Measurements from ENCODE around the gene MACIR. TPM values are rescaled to one million over a fixed set of nuclear protein-coding genes. Genes with fewer than 3 reads are reported as not detected.
A peak's percentile ranks its signal among the peaks of the same experiment; 100 is the strongest.

MACIR gene
- total and polyA plus RNA-seq, 8 donors, result 7.0 to 13.6 (median 12.1) TPM

DNA sequence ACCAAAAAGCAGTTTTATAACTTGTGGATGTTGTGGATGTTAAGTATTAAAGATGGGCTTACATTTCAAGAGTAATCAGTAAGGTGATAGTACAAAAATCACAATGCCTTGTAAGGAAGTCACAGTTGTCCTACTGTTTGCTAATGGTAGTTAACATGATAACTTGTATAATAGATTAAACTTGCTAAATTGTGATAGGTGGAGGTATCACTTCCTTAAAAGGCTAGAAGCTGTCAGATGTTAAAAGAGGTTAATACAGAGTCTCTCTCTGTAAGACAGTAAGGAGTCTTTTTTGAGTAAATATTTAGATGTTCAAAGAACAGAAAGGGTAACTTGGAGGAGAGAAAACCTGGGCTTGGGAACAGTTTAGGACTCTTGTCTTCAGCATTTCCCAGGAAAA is 14.2 kb upstream of the MACIR start:
- ATAC-seq, result no peak
- intact Hi-C loops (cut with DNase I), result no loop called here
- TF ChIP-seq, protein P1, sequence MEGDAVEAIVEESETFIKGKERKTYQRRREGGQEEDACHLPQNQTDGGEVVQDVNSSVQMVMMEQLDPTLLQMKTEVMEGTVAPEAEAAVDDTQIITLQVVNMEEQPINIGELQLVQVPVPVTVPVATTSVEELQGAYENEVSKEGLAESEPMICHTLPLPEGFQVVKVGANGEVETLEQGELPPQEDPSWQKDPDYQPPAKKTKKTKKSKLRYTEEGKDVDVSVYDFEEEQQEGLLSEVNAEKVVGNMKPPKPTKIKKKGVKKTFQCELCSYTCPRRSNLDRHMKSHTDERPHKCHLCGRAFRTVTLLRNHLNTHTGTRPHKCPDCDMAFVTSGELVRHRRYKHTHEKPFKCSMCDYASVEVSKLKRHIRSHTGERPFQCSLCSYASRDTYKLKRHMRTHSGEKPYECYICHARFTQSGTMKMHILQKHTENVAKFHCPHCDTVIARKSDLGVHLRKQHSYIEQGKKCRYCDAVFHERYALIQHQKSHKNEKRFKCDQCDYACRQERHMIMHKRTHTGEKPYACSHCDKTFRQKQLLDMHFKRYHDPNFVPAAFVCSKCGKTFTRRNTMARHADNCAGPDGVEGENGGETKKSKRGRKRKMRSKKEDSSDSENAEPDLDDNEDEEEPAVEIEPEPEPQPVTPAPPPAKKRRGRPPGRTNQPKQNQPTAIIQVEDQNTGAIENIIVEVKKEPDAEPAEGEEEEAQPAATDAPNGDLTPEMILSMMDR (IDR thresholded peaks at IDR 0.05), result no peak
- H3K36me3 ChIP-seq, result no peaks in the 10 kb centered on the region
- no peak for DNase-seq
- H3K27ac ChIP-seq, result no peak overlapping the region
- no peaks in the 10 kb centered on the region for H3K27me3 ChIP-seq
- no peak overlapping the region for H3K4me3 ChIP-seq
- no peaks in the 10 kb centered on the region for H3K4me1 ChIP-seq
- H3K9me3 ChIP-seq, result peaks cover 0 to 9% of the 10 kb centered on the region in 2 donors

DNA sequence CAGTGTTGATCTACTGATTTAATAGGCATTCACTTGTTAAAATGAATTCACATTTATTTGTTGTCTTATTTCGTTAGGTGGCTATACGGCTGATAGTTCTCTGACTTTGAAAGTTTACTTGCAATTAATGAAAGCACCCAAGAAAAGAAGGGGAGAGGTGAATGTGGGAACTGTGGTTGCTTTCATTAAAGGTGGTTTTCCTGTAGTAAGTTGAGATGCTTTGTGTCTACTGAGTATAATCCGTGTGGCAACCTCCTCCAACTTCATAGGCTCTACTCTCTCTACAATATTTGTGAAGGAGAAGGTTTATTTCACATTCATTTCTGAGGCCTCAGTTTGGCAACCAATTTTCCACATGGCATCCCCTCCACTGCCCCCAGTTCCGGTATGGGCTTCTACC is 12.8 kb upstream of the MACIR start:
- no peak overlapping the region for H3K27ac ChIP-seq
- no peaks in the 10 kb centered on the region for H3K36me3 ChIP-seq
- H3K9me3 ChIP-seq, result no peaks in the 10 kb centered on the region
- DNase-seq (no peak), ATAC-seq (no peak)
- no peaks in the 10 kb centered on the region for H3K4me1 ChIP-seq
- intact Hi-C loops (cut with DNase I), result no loop called here
- no peak overlapping the region for H3K4me3 ChIP-seq
- TF ChIP-seq, protein P1 (IDR thresholded peaks at IDR 0.05), result no peak
- H3K27me3 ChIP-seq, result no peaks in the 10 kb centered on the region

DNA sequence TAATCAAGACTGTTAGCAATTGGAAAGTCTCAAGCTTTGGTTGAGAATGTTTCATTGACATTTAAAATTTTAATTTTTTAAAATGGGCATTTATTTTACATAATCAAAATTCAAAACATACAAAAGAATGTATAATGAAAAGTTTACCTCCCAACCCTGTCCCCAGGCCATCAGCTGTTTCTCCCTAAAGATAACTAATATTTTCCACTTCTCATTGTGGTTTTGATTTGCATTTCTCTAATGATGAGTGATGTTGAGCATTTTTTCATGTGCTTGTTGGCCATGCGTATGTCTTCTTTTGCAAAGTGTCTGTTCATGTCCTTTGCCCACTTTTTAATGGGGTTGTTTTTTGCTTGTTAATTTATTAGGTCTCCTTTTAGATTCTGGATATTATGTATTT is 11.4 kb upstream of the MACIR start:
- H3K27me3 ChIP-seq, result no peaks in the 10 kb centered on the region
- H3K4me3 ChIP-seq, result no peak overlapping the region
- H3K36me3 ChIP-seq, result no peaks in the 10 kb centered on the region
- ATAC-seq, result no peak
- H3K9me3 ChIP-seq, result no peaks in the 10 kb centered on the region
- no peak for DNase-seq
- TF ChIP-seq, protein P1 (IDR thresholded peaks at IDR 0.05), result no peak
- H3K27ac ChIP-seq, result no peak overlapping the region
- H3K4me1 ChIP-seq, result no peaks in the 10 kb centered on the region
- intact Hi-C loops (cut with DNase I), result no loop called here

DNA sequence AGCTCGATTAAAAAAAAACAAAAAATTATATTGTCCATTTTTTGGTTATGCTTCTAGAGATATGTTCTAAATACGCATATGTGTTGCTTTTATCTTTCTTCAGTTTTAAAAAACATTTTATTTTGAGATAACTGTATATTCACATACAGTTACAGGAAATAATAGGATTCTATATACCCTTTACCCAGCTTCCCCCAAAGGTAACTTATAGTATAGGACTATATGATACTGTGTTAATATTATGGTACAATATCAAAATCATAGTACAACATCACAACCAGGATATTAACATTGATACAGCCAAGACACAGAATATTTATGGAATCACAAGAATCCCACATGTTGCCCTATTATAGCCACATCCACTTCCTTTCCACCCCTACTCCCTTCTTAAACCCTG is 9.5 kb upstream of the MACIR start:
- intact Hi-C loops (cut with DNase I), result no loop called here
- no peak for ATAC-seq

DNA sequence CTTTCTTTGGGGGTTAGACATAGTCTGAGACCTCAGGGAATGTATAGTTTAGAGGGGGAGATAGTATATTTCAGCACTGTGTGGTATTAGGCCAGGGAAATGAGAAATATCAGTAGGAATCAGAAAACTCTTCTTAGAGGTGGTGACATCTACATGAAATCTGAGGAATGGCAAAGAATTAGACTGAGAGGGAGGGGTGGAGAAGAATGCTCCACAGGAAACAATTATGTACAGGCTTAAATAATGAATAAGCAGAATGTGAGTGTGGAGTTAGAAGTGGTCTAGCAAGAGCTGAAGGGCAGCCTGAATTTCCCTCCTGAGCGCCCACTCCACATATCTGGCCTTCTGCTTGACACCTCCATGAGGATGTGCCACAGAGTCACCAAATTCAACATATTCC is 3.6 kb upstream of the MACIR start:
- TF ChIP-seq, protein P1 (IDR thresholded peaks at IDR 0.05), result no peak
- peak overlapping the region in 1 of 2 donors; percentile 25 for H3K27ac ChIP-seq
- no peaks in the 10 kb centered on the region for H3K36me3 ChIP-seq
- DNase-seq (no peak), ATAC-seq (no peak)
- no peak overlapping the region for H3K4me3 ChIP-seq
- intact Hi-C loops (cut with DNase I), result no loop called here
- no peaks in the 10 kb centered on the region for H3K27me3 ChIP-seq
- peaks cover 4 to 11% of the 10 kb centered on the region in 2 donors for H3K4me1 ChIP-seq
- no peaks in the 10 kb centered on the region for H3K9me3 ChIP-seq

More for the DNA sequence above, 9.5 kb upstream of the MACIR start:
- Histone ChIP-seq H3K4me3 (no peak overlapping the region), H3K36me3 (no peaks in the 10 kb centered on the region), H3K4me1 (no peaks in the 10 kb centered on the region), H3K27ac (no peak overlapping the region), H3K27me3 (no peaks in the 10 kb centered on the region), H3K9me3 (no peaks in the 10 kb centered on the region)
- TF ChIP-seq, protein P1 (IDR thresholded peaks at IDR 0.05), result no peak
- DNase-seq, result no peak

All from left lung (tissue), 10 donors.